ENCODE data around the gene PLOD2.
A peak's percentile ranks its signal among the peaks of the same experiment; 100 is the strongest.

The PLOD2 gene

GRCh38 chr3:146160964-146161662 lies at the start of gene PLOD2:
Gene PLOD2, minus strand, starts transcription at chr3:146161184. Its CDS starts 195 bp downstream, at chr3:146160989.
- DNase-seq = no peak

GRCh38 chr3:146209371-146209770 lies 48.4 kb upstream of the PLOD2 start:
- no peak for DNase-seq

GRCh38 chr3:146203776-146204175 lies 42.8 kb upstream of the PLOD2 start:
- no peak for DNase-seq

- DNase-seq = no peak
Observed at GRCh38 chr3:146200461-146201220, 39.7 kb upstream of the PLOD2 start.

- no peak for DNase-seq
Observed at GRCh38 chr3:146199762-146200161, 38.8 kb upstream of the PLOD2 start.

GRCh38 chr3:146196789-146197188 lies 35.8 kb upstream of the PLOD2 start:
- no peak for DNase-seq

GRCh38 chr3:146195605-146196004 lies 34.6 kb upstream of the PLOD2 start:
- DNase-seq = no peak

- DNase-seq = no peak
Observed at GRCh38 chr3:146195030-146195429, 34.0 kb upstream of the PLOD2 start.

GRCh38 chr3:146191051-146191450 lies 30.1 kb upstream of the PLOD2 start:
- no peak for DNase-seq

GRCh38 chr3:146189519-146190173 lies 28.7 kb upstream of the PLOD2 start:
- peak; percentile 23 for DNase-seq

- no peak for DNase-seq
Observed at GRCh38 chr3:146187334-146187950, 26.5 kb upstream of the PLOD2 start.

GRCh38 chr3:146184241-146185015 lies 23.4 kb upstream of the PLOD2 start:
- DNase-seq = no peak

- no peak for DNase-seq
Observed at GRCh38 chr3:146181216-146181615, 20.2 kb upstream of the PLOD2 start.

- no peak for DNase-seq
Observed at GRCh38 chr3:146180376-146180775, 19.4 kb upstream of the PLOD2 start.

GRCh38 chr3:146178006-146178689 lies 17.2 kb upstream of the PLOD2 start:
- DNase-seq = no peak

- DNase-seq = no peak
Observed at GRCh38 chr3:146177519-146177918, 16.5 kb upstream of the PLOD2 start.

- no peak for DNase-seq
Observed at GRCh38 chr3:146177072-146177471, 16.1 kb upstream of the PLOD2 start.

- DNase-seq = no peak
Observed at GRCh38 chr3:146172586-146172985, 11.6 kb upstream of the PLOD2 start.

GRCh38 chr3:146170591-146170990 lies 9.6 kb upstream of the PLOD2 start:
- no peak for DNase-seq

- DNase-seq = no peak
Observed at GRCh38 chr3:146169891-146170290, 8.9 kb upstream of the PLOD2 start.

- DNase-seq = no peak
Observed at GRCh38 chr3:146166826-146167225, 5.8 kb upstream of the PLOD2 start.

GRCh38 chr3:146166415-146166821 lies 5.4 kb upstream of the PLOD2 start:
- no peak for DNase-seq
